ENCODE measurements around the gene PHYHD1. TPM values are rescaled to one million over a fixed set of nuclear protein-coding genes. Genes with fewer than 3 reads are reported as not detected.

PHYHD1 gene
- total and polyA plus RNA-seq, 2 of the 13 experiments (the other 11 are each of a cell fraction or from before 2014, with no cell fraction given): 10.6 to 25.3 TPM

DNA sequence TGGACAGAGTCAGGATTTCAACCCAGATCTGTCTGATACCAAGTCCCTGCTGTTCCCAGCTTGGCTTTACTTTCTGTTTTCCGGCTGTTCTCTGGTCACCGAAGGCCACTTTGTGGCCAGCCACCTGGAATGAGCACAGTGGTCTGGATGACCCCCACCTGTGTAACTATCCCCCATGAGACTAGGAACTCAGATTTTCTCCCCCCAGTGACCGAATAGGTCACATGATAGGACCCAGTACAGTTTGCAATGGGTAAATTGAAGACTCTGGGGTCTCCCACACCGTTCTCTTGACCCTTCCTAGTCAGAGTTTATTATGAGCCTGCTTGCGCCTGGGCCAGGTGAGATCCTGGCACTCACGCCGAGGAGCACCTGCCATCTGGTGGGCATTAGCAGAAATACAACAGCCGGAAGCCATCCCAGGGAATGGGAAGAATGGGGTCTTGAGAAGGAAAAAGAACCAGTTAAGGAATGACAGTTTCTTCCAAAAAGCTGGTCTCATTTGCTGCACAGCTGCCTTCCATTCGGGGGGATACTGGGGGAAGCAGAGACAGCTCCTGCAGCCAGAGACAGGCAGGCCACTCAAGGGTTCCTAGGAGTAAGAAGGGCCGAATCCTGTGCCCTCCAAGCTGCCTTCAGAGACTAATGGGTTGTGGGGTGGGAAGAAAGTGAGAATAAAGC lies 7.1 kb downstream of the PHYHD1 start (continued):
- TF ChIP-seq, protein P1, sequence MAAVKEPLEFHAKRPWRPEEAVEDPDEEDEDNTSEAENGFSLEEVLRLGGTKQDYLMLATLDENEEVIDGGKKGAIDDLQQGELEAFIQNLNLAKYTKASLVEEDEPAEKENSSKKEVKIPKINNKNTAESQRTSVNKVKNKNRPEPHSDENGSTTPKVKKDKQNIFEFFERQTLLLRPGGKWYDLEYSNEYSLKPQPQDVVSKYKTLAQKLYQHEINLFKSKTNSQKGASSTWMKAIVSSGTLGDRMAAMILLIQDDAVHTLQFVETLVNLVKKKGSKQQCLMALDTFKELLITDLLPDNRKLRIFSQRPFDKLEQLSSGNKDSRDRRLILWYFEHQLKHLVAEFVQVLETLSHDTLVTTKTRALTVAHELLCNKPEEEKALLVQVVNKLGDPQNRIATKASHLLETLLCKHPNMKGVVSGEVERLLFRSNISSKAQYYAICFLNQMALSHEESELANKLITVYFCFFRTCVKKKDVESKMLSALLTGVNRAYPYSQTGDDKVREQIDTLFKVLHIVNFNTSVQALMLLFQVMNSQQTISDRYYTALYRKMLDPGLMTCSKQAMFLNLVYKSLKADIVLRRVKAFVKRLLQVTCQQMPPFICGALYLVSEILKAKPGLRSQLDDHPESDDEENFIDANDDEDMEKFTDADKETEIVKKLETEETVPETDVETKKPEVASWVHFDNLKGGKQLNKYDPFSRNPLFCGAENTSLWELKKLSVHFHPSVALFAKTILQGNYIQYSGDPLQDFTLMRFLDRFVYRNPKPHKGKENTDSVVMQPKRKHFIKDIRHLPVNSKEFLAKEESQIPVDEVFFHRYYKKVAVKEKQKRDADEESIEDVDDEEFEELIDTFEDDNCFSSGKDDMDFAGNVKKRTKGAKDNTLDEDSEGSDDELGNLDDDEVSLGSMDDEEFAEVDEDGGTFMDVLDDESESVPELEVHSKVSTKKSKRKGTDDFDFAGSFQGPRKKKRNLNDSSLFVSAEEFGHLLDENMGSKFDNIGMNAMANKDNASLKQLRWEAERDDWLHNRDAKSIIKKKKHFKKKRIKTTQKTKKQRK (IDR thresholded peaks at IDR 0.05; ENCODE audit: low read length): no peak
- no peak for TF ChIP-seq KDM5A (IDR thresholded peaks at IDR 0.05; ENCODE audit: borderline replicate concordance, low read length)
- TF ChIP-seq ZFP90 (CRISPR knock-in tag; IDR thresholded peaks at IDR 0.05; ENCODE audit: borderline replicate concordance): no peak
- TF ChIP-seq ZNF205 (CRISPR knock-in tag; IDR thresholded peaks at IDR 0.05): no peak
- TF ChIP-seq ZXDC (CRISPR knock-in tag; IDR thresholded peaks at IDR 0.05): no peak
- no peak for TF ChIP-seq AGO2 (optimal IDR thresholded peaks at IDR 0.05; ENCODE audit: low read depth, low read length)
- no peak for TF ChIP-seq RNF219 (CRISPR knock-in tag; IDR thresholded peaks at IDR 0.05)
- no peak for TF ChIP-seq RFX5 (IDR thresholded peaks at IDR 0.05; ENCODE audit: low read depth, low read length)
- TF ChIP-seq ZNF691 (CRISPR knock-in tag; IDR thresholded peaks at IDR 0.05; ENCODE audit: borderline replicate concordance, low read depth): no peak
- TF ChIP-seq ZKSCAN8 (CRISPR knock-in tag; IDR thresholded peaks at IDR 0.05; ENCODE audit: borderline replicate concordance): no peak
- no peak for TF ChIP-seq TRAFD1 (CRISPR knock-in tag; IDR thresholded peaks at IDR 0.05; ENCODE audit: borderline replicate concordance)
- no peak for TF ChIP-seq NR3C1 (CRISPR knock-in tag; IDR thresholded peaks at IDR 0.05)
- no peak for TF ChIP-seq ZNF605 (CRISPR knock-in tag; IDR thresholded peaks at IDR 0.05)
- TF ChIP-seq YY1 (IDR thresholded peaks at IDR 0.05; ENCODE audit: insufficient read depth, insufficient replicate concordance, low read depth, low read length): no peak
- TF ChIP-seq ZNF446 (CRISPR knock-in tag; IDR thresholded peaks at IDR 0.05): no peak
- no peak for TF ChIP-seq TMF1 (CRISPR knock-in tag; IDR thresholded peaks at IDR 0.05; ENCODE audit: low read depth)
- TF ChIP-seq ZSCAN12 (CRISPR knock-in tag; IDR thresholded peaks at IDR 0.05): no peak
- TF ChIP-seq ZNF607 (CRISPR knock-in tag; IDR thresholded peaks at IDR 0.05; ENCODE audit: borderline replicate concordance): no peak
- no peak for TF ChIP-seq XRCC5 (optimal IDR thresholded peaks at IDR 0.05; ENCODE audit: low read length)
